ENCODE results near the gene SCYL1.
"Not testable (repeated sequence)": the region's sequence is repeated elsewhere in the genome, so short reads cannot be mapped to it uniquely, and the experiment has no call there.

Gene SCYL1

DNA sequence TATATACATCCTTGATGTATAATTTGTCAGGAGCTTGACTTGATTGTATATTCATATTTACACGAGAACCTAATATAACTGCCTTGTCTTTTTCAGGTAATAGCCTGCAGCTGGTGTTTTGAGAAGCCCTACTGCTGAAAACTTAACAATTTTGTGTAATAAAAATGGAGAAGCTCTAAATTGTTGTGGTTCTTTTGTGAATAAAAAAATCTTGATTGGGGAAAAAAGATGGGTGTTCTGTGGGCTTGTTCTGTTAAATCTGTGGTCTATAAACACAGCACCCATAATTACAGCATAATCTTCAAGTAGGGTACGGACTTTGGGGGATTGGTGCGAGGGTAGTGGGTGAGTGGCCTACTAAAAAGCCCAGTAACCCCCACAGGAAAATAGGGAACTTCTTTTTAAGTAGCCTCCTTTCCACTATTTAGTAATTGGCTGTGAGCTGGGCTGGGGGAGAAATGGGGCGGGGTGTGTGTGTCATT is 18.6 kb upstream of the SCYL1 start:
- DNase-seq = no peak

GRCh38 chr11:65506772-65507505 is 17.9 kb upstream of the SCYL1 start:
- no peak for DNase-seq

GRCh38 chr11:65512311-65512710 is 12.6 kb upstream of the SCYL1 start:
- DNase-seq = not testable (repeated sequence)

DNA sequence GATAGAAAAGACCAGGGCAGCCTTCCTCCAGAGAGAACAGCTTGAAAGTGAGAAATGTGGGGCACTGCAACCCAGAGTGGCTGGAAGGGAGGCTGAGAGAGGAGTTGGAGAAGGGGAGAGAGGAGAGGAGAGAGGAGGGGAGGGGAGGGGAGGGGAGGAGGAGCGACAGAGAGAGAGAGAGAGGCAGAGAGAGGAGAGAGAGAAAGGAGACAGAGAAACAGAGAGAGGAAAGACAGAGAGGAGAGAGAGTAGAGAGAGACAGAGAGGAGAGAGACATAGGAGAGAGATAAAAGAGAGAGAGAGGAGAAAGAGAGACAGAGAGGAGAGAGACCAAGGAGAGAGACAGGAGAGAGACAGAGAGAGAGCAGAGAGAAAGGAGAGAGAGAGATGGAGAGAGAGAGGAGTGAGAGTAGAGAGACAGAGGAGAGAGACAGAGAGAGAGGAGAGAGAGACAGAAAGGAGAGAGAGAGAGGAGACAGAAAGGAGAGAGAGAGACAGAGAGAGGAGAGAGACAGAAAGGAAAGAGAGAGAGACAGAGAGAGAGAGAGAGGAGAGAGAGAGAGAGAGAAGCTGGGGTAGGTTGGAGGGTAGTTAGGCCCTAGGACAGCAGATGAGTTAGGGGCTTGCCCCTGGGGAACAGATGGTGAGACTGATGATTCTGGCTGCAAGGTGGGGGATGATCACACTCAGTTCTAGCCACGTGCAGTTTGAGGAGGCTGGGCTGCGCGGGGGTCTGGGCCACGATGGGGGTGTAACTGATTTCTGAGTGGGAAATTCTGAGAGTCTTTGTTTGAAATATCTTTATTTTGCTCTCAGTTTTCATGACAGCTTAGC is 8.5 kb upstream of the SCYL1 start:
- DNase-seq = no peak

GRCh38 chr11:65518941-65519549 is 5.8 kb upstream of the SCYL1 start:
- DNase-seq = not testable (repeated sequence)

- DNase-seq = not testable (repeated sequence)
These were observed 2.9 kb upstream of the SCYL1 start for GRCh38 chr11:65521777-65522521.

GRCh38 chr11:65522718-65523630 is 1.9 kb upstream of the SCYL1 start:
- DNase-seq = not testable (repeated sequence)

DNA sequence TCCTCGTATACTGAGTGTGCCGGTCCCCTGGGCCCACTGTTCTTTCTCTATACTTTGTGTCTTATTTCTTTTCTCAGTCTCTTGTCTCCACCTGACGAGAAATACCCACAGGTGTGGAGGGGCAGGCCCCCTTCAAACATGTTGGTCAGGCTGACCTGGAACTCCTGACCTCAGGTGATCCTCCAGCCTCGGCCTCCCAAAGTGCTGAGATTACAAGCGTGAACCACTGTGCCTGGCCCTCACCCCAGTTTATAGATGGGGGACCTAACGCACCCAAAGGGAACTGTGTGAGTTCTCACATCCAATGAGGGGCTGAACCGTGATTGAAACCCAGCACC is 1.3 kb upstream of the SCYL1 start:
- DNase-seq = not testable (repeated sequence)

DNA sequence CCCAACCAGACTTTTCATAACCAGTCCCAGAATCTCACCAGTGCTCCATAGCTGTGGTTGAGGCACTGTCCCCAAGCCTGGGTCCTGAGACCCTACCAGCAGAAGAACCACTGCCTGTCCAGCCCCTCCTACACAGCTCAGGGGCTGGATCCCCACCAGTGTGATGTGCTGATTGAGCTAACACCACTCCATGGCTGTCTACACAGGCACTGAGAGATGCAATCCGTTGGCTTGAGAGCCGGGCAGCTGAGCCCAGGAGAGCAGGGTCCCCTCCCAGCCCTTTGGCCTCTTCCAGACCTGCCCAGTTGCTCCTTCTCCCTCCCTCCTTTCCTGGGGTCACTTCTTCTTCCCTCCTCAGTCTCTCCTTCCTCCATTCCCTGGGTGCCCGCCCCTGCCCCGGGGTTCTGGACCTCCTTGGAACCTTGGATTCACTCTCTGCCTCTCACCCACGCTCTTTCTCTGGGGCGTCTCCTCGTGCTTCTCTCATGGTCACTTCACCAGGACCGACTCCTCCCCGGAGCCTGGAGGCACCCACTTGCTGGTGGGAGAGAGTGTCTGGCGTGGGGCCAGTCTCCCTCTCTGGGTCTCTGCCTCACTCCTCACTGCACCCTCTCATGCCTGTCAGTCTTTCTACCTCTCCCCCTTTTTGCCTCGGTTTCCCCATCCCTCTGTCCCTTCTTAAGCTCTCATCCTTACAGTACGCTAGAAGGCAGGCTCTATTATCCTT is 706 bp upstream of the SCYL1 start:
- no peak for DNase-seq

GRCh38 chr11:65525546-65526480 is 930 bp downstream of the SCYL1 start:
- DNase-seq = no peak

- DNase-seq = no peak
These were observed 1.9 kb downstream of the SCYL1 start for GRCh38 chr11:65526744-65527143.

DNA sequence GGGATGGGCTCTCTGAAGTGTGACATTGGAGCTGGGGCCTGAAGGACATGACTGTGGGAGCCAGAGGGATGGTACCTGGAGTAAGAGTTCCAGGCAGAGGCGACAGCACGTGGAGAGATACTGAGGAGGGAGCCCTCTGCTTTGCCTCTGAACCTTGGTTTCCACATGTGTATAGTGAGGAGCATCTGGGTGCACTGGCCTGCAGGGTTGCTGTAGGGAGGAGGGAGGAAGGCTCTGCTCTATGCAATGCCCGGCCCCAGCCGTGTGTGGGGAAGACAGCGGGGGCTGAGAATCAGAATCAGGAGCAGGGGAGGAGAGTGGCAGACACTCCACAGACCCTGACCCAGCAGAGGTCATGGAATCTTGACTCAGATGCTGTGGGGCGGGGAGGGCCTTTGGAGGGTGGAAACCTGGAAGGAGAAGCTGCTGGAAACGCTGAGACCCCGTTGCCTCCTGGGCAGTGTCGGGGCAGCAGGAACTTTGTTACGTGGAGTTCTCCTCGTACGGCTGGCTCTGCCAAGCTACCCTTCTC is 4.0 kb downstream of the SCYL1 start:
- no peak for DNase-seq

- DNase-seq = no peak
These were observed 4.7 kb downstream of the SCYL1 start for GRCh38 chr11:65529475-65530156.

DNA sequence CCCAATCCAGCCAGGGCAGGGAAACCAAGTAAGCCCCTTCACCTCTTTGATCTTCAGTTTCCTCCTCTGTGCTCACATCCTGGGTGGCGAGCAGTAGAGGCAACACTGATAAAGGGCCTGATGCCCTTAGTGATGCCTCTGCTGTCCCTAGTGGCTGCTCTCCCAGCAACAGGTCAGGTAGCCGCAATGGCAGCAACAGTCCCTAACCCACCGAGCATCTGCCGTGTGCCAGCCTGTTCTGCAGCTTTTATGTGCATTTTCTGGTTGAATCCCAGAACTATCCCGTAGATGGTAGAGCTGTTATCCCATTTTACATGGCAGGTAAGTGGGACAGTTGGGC is 5.2 kb downstream of the SCYL1 start:
- no peak for DNase-seq

GRCh38 chr11:65532388-65533064 is 7.6 kb downstream of the SCYL1 start:
- no peak for DNase-seq

DNA sequence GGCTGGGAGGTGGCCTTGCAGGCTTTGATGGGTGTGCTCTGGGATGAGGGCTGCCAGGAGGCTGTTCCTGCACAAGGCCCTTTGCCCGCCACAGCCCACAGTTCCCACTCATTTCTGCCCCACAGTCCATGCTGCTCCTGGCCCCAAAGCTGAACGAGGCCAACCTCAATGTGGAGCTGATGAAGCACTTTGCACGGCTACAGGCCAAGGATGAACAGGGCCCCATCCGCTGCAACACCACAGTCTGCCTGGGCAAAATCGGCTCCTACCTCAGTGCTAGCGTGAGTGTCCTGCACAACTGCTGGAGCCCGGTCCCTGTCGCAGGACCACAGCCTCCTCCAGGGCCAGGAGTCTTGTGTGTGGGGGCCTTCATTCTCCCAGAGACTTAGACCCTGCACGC is 10.2 kb downstream of the SCYL1 start:
- no peak for DNase-seq

DNA sequence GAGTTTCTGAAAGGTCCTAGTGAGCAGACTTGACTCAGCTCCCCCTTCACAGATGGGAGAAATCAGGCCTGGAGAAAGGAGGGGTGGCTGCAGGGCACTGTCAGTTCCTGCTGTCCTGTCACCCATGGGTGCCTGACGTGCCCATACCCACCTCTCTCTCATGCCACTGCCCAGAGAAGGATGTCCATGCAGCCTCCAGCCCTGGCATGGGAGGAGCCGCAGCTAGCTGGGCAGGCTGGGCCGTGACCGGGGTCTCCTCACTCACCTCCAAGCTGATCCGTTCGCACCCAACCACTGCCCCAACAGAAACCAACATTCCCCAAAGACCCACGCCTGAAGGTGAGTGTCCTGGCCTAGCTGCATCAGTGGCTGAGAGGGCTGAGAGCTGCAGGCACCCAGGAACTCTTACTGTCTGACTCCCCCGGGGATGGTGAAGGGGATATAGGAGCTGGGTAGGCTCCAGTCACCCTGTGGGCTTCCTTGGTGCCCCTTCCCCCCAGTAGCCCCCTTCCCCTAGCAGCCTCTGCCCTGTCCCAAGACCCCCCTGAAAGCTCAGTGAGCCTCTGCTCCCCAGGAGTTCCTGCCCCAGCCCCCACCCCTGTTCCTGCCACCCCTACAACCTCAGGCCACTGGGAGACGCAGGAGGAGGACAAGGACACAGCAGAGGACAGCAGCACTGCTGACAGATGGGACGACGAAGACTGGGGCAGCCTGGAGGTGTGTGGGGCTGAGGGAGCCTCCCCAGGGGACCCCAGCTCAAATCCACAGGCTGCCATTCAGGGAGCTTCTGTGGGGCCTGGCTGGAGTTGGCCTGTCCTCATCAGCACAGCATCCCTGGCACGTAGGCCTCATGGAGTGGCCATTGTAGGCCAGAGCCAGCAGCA is 11.8 kb downstream of the SCYL1 start:
- no peak for DNase-seq

DNA sequence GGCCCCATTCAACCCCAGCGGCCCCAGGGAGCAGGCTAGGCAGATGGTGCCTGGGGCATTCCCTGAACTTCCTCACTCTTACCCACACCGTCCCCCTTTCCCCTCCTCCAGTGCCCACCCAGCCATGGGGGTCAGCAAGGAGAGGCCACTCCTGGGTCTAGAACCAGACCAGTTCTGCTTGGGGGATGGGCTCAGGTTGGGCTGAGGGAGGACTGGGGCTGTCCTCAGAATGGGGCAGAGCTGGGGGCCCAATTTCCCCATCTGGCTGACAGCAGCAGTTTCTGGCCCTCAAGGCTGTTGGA is 12.4 kb downstream of the SCYL1 start:
- no peak for DNase-seq
